ENCODE data around the gene KCNQ5. TPM values are rescaled to one million over a fixed set of nuclear protein-coding genes. Genes with fewer than 3 reads are reported as not detected.

The KCNQ5 gene
- total RNA-seq, 1 donor from 2014 or later = 10.1 TPM

DNA sequence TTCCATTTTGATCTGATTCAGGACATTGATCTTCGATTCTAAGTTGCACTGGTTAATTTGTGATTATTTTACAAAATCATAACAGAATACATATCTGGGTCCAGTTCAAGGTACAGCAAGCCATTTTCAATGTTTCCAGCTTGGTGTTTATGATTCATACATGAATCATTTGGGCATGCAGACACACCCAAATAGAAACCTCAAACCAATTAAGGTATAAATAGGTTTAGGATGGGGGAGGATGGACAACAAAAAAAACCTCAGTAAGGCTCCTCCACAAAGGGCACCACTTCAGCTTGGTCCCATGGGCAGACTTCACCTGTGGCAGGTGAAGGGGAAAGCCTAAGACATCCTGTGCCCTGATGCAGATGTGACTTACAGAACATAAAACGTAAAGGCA lies 410.7 kb downstream of the KCNQ5 start:
- H3K36me3 Mint-ChIP-seq (ENCODE audit: low read depth) = peaks cover 4% of the 10 kb centered on the region
- ChIA-PET POLR2A (no interaction called here), CTCF (no interaction called here)
- no peaks in the 10 kb centered on the region for H3K9me3 Mint-ChIP-seq
- DNase-seq = no peak
- no peaks in the 10 kb centered on the region for H3K4me1 Mint-ChIP-seq
- H3K4me3 Mint-ChIP-seq = no peak overlapping the region
- intact Hi-C loops (cut with micrococcal nuclease) = no loop called here
- no peak overlapping the region for H3K27ac Mint-ChIP-seq
- TF ChIP-seq CTCF (IDR thresholded peaks at IDR 0.05) = no peak
- no peaks in the 10 kb centered on the region for H3K27me3 Mint-ChIP-seq
- no peak for ATAC-seq (ENCODE audit: low read depth)

- TF ChIP-seq CTCF (IDR thresholded peaks at IDR 0.05) = no peak
- H3K9me3 Mint-ChIP-seq = peaks cover 12% of the 10 kb centered on the region
Observed at GRCh38 chr6:73036689-73037088, 414.8 kb downstream of the KCNQ5 start.

DNA sequence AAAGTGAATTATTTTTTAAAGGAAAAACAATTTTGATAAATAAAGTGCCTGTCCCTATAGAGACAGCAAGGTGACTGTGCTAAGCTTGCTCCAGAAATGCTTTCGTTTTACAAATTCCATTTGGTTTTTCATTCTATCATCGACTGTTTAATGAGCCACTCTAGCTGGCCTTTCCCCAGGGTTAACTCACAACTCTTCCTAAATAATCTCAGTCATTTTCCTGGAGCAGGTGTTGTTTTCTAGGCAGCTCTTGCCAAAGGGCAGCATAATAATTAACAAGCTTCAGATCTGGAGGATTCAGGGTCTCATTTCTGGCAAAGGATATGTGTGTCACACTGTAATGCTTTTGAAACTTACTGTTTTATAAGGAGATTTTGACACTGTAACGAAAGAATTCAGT lies 419.2 kb downstream of the KCNQ5 start:
- POLR2A ChIA-PET = no interaction called here
- H3K27me3 Mint-ChIP-seq = no peaks in the 10 kb centered on the region
- H3K4me1 Mint-ChIP-seq = no peaks in the 10 kb centered on the region
- H3K9me3 Mint-ChIP-seq = peaks cover 12% of the 10 kb centered on the region
- CTCF ChIA-PET = no interaction called here
- intact Hi-C loops (cut with micrococcal nuclease) = no loop called here
- DNase-seq (no peak), ATAC-seq (ENCODE audit: low read depth) (no peak)
- H3K36me3 Mint-ChIP-seq (ENCODE audit: low read depth) = peaks cover 33% of the 10 kb centered on the region
- H3K4me3 Mint-ChIP-seq = no peak overlapping the region
- H3K27ac Mint-ChIP-seq = no peak overlapping the region
- no peak for TF ChIP-seq CTCF (IDR thresholded peaks at IDR 0.05)

More at GRCh38 chr6:73036689-73037088, 414.8 kb downstream of the KCNQ5 start:
- H3K36me3 Mint-ChIP-seq (ENCODE audit: low read depth) = peaks cover 16% of the 10 kb centered on the region
- ATAC-seq (ENCODE audit: low read depth) (no peak), DNase-seq (no peak)
- ChIA-PET CTCF (no interaction called here), POLR2A (no interaction called here)
- no peak overlapping the region for H3K4me3 Mint-ChIP-seq
- no peaks in the 10 kb centered on the region for H3K27me3 Mint-ChIP-seq
- no peaks in the 10 kb centered on the region for H3K4me1 Mint-ChIP-seq
- intact Hi-C loops (cut with micrococcal nuclease) = no loop called here
- H3K27ac Mint-ChIP-seq = no peak overlapping the region

GRCh38 chr6:73042892-73043291 lies 421.0 kb downstream of the KCNQ5 start:
- Mint-ChIP-seq H3K36me3 (ENCODE audit: low read depth) (peaks cover 35% of the 10 kb centered on the region), H3K9me3 (peaks cover 12% of the 10 kb centered on the region), H3K4me3 (no peak overlapping the region), H3K27ac (no peak overlapping the region), H3K4me1 (no peaks in the 10 kb centered on the region), H3K27me3 (no peaks in the 10 kb centered on the region)
- no peak for ATAC-seq (ENCODE audit: low read depth)
- intact Hi-C loops (cut with micrococcal nuclease) = no loop called here
- DNase-seq = no peak
- no peak for TF ChIP-seq CTCF (IDR thresholded peaks at IDR 0.05)
- ChIA-PET CTCF (no interaction called here), POLR2A (no interaction called here)

- CTCF ChIA-PET = no interaction called here
- POLR2A ChIA-PET = interaction anchor here (0.6 kb wide), 1 partner anchor 21 kb away, joined by 4 read pairs; no protein-coding TSS in a partner anchor
- no peak overlapping the region for H3K4me3 Mint-ChIP-seq
- no peak for DNase-seq
- H3K9me3 Mint-ChIP-seq = peaks cover 12% of the 10 kb centered on the region
- H3K4me1 Mint-ChIP-seq = no peaks in the 10 kb centered on the region
- H3K27me3 Mint-ChIP-seq = no peaks in the 10 kb centered on the region
- intact Hi-C loops (cut with micrococcal nuclease) = no loop called here
- TF ChIP-seq CTCF (IDR thresholded peaks at IDR 0.05) = no peak
- no peak for ATAC-seq (ENCODE audit: low read depth)
- H3K36me3 Mint-ChIP-seq (ENCODE audit: low read depth) = peaks cover 35% of the 10 kb centered on the region
- H3K27ac Mint-ChIP-seq = no peak overlapping the region
Observed at GRCh38 chr6:73043446-73043845, 421.6 kb downstream of the KCNQ5 start.

All from activated B cell treated with CpG ODN at 0.5 μM for 24 hours (primary cell).